Heart right ventricle (tissue), 16 donors: ENCODE results near the gene PIK3C2G. TPM values are rescaled to one million over a fixed set of nuclear protein-coding genes. Genes with fewer than 3 reads are reported as not detected.

ENCODE experiments used
- ATAC-seq, 8 donors: fragments of 200-7000 bp; cut with Tn5 transposase; one replicate each; pipeline ENCODE4 v1.9.1; 2020; ENCODE audit warnings: mild to moderate bottlenecking in 8 of 8, moderate library complexity in 8 of 8, moderate number of reproducible peaks in 1 of 8
- DNase-seq, 2 donors: peaks; one replicate each; pipeline ENCODE4 v3.0.0-alpha.2; 2020
- H3K27ac ChIP-seq, 10 donors: fragments of 200-600 bp; sonication (generic) in 2 of 10; one replicate each; pipeline versions ENCODE4 v1.5.0 to v1.8.0; 2020 to 2022; ENCODE audit warnings: mild to moderate bottlenecking in 3 of 10
- H3K27me3 ChIP-seq, 7 donors: fragments of 200-600 bp; one replicate each; pipeline ENCODE4 v1.8.0; 2021 to 2022; ENCODE audit warnings: mild to moderate bottlenecking in 2 of 7
- H3K36me3 ChIP-seq, 9 donors: fragments of 200-600 bp; sonication (generic) in 1 of 9; one replicate each; pipeline versions ENCODE4 v1.5.0 to v1.8.0; 2020 to 2022; ENCODE audit warnings: mild to moderate bottlenecking in 2 of 9
- H3K4me1 ChIP-seq, 9 donors: fragments of 200-600 bp; sonication (generic) in 1 of 9; one replicate each; pipeline versions ENCODE4 v1.5.0 to v1.8.0; 2020 to 2022; ENCODE audit warnings: mild to moderate bottlenecking in 4 of 9
- H3K4me3 ChIP-seq, 10 donors: fragments of 200-600 bp; sonication (generic) in 2 of 10; one replicate each; pipeline versions ENCODE4 v1.5.0 to v1.8.0; 2020 to 2022; ENCODE audit warnings: mild to moderate bottlenecking in 7 of 10, moderate library complexity in 2 of 10
- H3K9me3 ChIP-seq, 11 donors: fragments of 200-600 bp in 10 of 11; sonication (generic) in 2 of 11; one replicate each; pipeline versions ENCODE4 v1.5.0 to v1.8.0; 2013 to 2022; ENCODE audit warnings: mild to moderate bottlenecking in 2 of 11, control low read depth in 1 of 11, moderate library complexity in 1 of 11
- WGBS, 2 donors: extraction: QIAGEN DNeasy Blood & Tissue Kit; methylation state at CpG; one replicate each; pipeline ENCODE4 v1.1.7; 2013; ENCODE audit warnings: inconsistent platforms in 1 of 2; 5-methylcytosine and 5-hydroxymethylcytosine counted together
- intact Hi-C, 10 donors: fragments of 100-400 bp; cut with DNase I; formaldehyde crosslinking; loops; one replicate each; pipeline versions ENCODE4 v1.11.1 to v1.14.2; 2022
- polyA plus RNA-seq, 2 donors: library from polyadenylated mRNA; stranded (reverse); fragments of 200-250 nt; gene quantifications; one replicate each; pipeline ENCODE4 v1.2.3, GENCODE V29; 2013
- total RNA-seq, 10 donors: library from RNA; stranded (reverse); fragmentation: NEBNext Ultra II Directional in 3 of 10; extraction: Animal tissue kit (Norgen Biotek cat#: 25700) in 3 of 10; gene quantifications; one replicate each; pipeline versions ENCODE4 v1.2.1 to v1.2.4, GENCODE V29; 2021 to 2023
- TF ChIP-seq, protein P1 (sequence below), 9 donors: fragments of 200-600 bp; sonication (generic) in 2 of 9; IDR thresholded peaks; one replicate each; pipeline versions ENCODE4 v1.5.0 to v1.8.0; 2021 to 2022; ENCODE audit warnings: antibody characterized with exemption in 9 of 9, mild to moderate bottlenecking in 5 of 9, moderate library complexity in 1 of 9
- donor health status: Arrhythmogenic right ventricular cardiomyopathy.
- donor health status: ischemic (EF 13 %, LVEDD 7.1; RV severe dilation, severe dysfunction).
- donor health status: healthy with polysubstance abuse.
- donor health status: DM: no; HTN: yes; CAD: no.
- donor health status: DM: no; HTN: no; CAD: no.
- donor health status: ischemic (EF 25% LVEDD 6.9; RV normal size, moderate dysfunction).
- donor health status: ischemic (EF 25% LVEDD 5.7; RV mildly dilated, moderate dysfunction).
- donor health status: healthy.
- donor health status: DM: yes; HTN: yes; CAD: no.
- donor health status: Ischemic cardiomyopathy.
- donor health status: ischemic (EF 35%, LVEDD 5.7; RV mildly dilated, moderate dysfunction).
- donor health status: nonischemic (EF 11% LVEDD 7.7; RV severe dilation, severe dysfunction).
- donor health status: DM: yes; HTN: yes; CAD: no.
- donor health status: PGD.
- donor health status: ischemic (EF 29% LVEDD 5.4; RV normal size, mild dysfunction).
- donor health status: nonischemic (EF 23%, LVEDD 6.1; RV moderate dilation, normal function).

Gene PIK3C2G
- total and polyA plus RNA-seq, 12 donors, result not detected

DNA sequence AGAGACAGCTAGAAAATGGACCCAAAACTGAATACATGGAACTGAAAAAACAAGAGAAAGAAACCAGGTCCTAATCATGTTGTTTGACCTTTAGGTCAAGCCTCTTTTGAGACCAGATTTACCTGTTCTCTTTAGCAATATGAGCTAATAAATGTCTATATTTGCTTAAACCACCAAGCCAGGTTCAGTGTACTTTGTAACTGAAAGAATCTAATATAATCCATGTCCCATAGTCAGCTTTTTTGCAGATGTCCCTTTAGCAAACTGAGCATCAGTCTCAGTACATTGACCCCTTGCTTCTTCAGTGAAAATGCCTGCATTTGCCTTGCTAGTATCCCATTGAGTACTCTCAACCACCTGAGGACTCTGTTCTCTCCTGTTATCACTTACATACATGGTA, 414.8 kb downstream of the PIK3C2G start:
- Histone ChIP-seq H3K27me3 (no peaks in the 10 kb centered on the region), H3K9me3 (peaks cover 0 to 11% (median 0%) of the 10 kb centered on the region in 11 donors), H3K4me3 (no peak overlapping the region), H3K36me3 (no peaks in the 10 kb centered on the region), H3K27ac (no peak overlapping the region), H3K4me1 (no peaks in the 10 kb centered on the region)
- DNase-seq (no peak), ATAC-seq (no peak)
- intact Hi-C loops, result no loop called here
- TF ChIP-seq, protein P1, sequence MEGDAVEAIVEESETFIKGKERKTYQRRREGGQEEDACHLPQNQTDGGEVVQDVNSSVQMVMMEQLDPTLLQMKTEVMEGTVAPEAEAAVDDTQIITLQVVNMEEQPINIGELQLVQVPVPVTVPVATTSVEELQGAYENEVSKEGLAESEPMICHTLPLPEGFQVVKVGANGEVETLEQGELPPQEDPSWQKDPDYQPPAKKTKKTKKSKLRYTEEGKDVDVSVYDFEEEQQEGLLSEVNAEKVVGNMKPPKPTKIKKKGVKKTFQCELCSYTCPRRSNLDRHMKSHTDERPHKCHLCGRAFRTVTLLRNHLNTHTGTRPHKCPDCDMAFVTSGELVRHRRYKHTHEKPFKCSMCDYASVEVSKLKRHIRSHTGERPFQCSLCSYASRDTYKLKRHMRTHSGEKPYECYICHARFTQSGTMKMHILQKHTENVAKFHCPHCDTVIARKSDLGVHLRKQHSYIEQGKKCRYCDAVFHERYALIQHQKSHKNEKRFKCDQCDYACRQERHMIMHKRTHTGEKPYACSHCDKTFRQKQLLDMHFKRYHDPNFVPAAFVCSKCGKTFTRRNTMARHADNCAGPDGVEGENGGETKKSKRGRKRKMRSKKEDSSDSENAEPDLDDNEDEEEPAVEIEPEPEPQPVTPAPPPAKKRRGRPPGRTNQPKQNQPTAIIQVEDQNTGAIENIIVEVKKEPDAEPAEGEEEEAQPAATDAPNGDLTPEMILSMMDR (IDR thresholded peaks at IDR 0.05), result no peak

DNA sequence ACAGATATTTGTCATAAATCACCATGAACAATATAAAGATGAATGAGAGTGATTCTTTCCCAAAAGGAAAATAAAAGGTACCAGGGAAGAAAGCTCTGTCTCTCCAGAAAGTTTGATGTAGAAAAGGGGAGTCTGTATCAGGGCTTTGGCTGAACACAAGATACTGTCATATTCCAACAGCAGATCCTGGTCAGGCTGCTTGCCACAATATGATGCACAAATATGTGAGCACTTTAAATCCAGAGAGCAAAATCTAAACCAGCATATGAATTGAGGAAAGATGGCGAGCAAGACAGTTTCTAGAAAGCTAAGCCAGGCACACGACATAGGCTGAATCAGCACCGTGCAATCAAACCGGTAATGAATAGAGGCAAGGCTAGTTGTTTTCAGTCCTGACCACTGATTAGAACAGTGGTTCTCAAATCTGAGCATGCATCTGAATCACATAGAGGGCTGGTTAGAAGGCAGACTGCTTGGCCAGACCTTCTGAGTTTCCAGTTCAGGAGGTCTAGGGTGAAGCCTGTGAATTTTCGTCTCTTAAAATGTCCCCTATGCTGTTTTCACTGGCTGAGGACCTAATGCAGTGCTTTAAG, 415.8 kb downstream of the PIK3C2G start:
- 65 to 77% methylated on average over 5 of the region's 5 CpGs for WGBS, 2 donors
- Histone ChIP-seq H3K27me3 (no peaks in the 10 kb centered on the region), H3K4me3 (no peak overlapping the region), H3K27ac (no peak overlapping the region), H3K9me3 (peaks cover 0 to 11% (median 0%) of the 10 kb centered on the region in 11 donors), H3K4me1 (no peaks in the 10 kb centered on the region), H3K36me3 (no peaks in the 10 kb centered on the region)
- DNase-seq (no peak), ATAC-seq (no peak)
- TF ChIP-seq, protein P1 (IDR thresholded peaks at IDR 0.05), result no peak
- intact Hi-C loops, result no loop called here

- Histone ChIP-seq H3K27ac (no peak overlapping the region), H3K9me3 (peaks cover 0 to 5% (median 0%) of the 10 kb centered on the region in 11 donors), H3K36me3 (no peaks in the 10 kb centered on the region), H3K27me3 (no peaks in the 10 kb centered on the region), H3K4me3 (no peak overlapping the region), H3K4me1 (peaks cover 0 to 4% (median 0%) of the 10 kb centered on the region in 9 donors)
- WGBS, 2 donors, result 70 to 74% methylated on average over 3 of the region's 3 CpGs
- DNase-seq, result no peak
- TF ChIP-seq, protein P1 (IDR thresholded peaks at IDR 0.05), result no peak
- no peak for ATAC-seq
- intact Hi-C loops, result no loop called here
These were observed 420.5 kb downstream of the PIK3C2G start for GRCh38 chr12:18681818-18682217.

DNA sequence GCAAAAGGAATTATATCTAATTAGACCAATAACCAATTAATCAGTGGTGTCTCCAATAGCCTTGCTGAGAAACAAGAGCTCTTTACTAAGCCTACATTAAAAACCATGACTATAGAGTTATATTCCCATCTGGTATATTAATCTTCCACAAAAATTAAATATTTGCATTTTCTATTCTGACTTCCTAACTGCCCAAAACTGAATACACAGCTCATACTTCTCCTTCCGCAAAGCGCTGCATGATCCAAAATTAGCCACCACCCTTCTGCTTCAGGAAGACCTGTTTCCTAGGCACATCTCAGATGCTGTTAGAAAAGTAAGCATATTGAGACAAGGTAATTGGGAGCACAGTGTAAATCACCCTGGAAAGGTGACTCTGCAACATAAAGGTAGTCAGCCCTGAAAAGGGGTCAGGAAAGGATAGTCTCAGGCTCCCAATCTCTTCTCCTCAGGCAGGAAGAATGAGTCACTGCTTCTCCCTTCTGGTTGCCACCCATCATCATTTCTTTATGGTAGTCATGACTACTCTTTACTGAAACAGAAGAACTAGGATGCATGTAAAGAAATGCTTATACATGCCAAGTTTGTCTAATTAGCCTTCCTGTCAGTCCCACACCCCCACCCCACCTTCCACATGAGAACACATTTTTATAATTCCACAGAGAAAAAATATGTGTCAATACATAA, 422.2 kb downstream of the PIK3C2G start:
- H3K9me3 ChIP-seq, result peaks cover 0 to 5% (median 0%) of the 10 kb centered on the region in 11 donors
- no peaks in the 10 kb centered on the region for H3K36me3 ChIP-seq
- H3K4me3 ChIP-seq, result no peak overlapping the region
- H3K27ac ChIP-seq, result no peak overlapping the region
- TF ChIP-seq, protein P1 (IDR thresholded peaks at IDR 0.05), result no peak
- no peaks in the 10 kb centered on the region for H3K27me3 ChIP-seq
- peaks cover 0 to 4% (median 0%) of the 10 kb centered on the region in 9 donors for H3K4me1 ChIP-seq
- no peak for DNase-seq
- WGBS, 2 donors, result 80 to 84% methylated on average over 2 of the region's 2 CpGs
- intact Hi-C loops, result no loop called here
- ATAC-seq, result no peak
